HG03139 (cell line): ENCODE results near the gene SH3BGRL3.
A peak's percentile ranks its signal among the peaks of the same experiment; 100 is the strongest.
"Not testable (repeated sequence)": the region's sequence is repeated elsewhere in the genome, so short reads cannot be mapped to it uniquely, and the experiment has no call there.

Experiments used
- ATAC-seq: cut with Tn5 transposase; IDR thresholded peaks from one replicate; pipeline ENCODE4 v1.9.1; 2021; ENCODE audit not compliant: unreplicated experiment

The SH3BGRL3 gene

DNA sequence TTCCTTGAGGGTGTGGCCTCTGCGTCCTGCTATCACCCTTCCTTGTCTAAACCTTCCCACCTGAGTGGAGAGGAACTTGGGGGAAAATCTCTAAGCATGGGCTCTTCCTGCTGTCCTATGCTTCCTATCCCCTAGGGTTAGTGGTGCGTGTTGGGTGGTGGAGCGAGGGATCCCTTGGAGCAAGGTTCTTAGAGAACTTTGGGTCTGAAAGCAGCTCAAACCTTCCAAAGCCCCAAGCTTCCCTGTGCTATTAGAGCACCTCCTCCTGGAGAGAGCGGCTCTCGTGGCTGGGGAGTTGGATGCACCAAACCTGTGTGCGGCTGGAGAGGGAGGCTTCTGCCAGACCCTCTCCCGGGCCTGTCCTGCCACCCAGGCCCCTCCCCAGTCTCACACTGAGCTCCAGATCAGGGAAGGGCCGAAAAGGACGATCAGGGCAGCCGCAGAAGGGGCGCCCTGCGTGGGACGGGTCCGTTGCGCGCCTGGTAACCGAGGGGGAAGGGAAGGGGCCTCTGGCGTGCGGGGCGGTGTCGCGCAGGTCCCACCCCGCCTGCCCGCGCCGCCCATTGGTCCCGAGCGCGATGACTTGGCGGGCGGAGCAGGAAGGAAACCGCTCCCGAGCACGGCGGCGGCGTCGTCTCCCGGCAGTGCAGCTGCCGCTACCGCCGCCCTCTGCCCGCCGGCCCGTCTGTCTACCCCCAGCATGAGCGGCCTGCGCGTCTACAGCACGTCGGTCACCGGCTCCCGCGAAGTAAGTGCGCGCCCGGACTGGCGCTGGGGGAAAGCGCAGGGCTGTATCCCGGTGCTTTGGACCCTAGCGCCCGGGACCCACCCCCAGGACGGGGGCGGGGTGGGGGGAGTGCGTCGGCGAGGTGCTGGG lies at the start of gene SH3BGRL3:
Gene SH3BGRL3 (plus strand): TSS at position 631 of the 877 bp plus-strand sequence. CDS start 70 bp downstream, at position 701.
- no peak for ATAC-seq

DNA sequence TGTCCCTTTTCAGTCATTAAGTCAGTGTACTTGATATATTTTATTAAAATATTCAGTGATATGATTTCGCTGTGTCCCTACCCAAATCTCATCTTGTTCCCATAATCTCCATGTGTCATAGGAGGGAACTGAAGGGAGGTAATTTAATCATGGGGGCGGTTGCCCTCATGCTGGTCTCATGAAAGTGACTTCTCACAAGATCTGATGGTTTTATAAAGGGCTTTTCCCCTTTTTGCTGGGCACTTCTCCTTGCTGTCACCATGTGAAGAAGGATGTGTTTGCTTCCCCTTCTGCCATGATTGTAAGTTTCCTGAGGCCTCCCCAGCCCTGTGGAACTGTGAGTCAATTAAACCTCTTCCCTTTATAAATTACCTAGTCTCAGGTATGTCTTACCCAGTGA lies 49.2 kb upstream of the SH3BGRL3 start:
- not testable (repeated sequence) for ATAC-seq

DNA sequence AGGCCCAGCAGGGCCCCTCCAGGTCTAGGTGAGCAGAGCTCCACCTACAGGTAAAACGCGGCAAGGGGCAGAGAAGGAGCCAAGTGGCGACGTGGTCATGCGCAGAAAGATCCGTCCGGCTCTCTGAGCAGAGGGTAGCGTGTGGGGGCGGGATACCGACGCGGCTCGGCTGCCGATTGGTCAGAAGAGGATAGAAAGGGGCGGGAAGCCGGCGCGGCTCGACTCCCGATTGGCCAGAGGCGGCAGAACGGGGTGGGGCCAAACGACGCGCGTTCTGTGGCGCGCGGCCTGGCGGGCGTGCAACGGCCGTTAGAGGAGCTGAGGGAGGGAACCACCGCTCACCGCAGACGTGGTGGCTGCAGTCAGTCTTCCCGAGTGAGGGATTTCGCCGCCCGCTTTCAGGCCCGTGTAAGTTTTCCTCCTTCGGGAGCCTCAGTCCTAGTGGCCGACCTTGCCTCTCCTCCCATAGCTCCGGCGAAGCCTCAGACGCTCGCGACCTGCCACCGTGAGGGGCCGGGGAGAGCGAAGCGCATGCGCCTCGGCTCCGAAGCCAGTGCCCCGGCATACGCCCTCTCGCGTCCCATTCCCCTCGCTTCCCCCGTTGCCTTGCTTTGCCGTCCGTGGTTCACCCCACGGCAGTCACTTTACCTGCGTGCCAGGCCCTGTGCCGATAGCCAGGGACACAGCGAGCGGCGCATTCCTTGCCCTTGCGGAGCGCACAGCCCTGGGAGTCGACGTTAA lies 45.8 kb upstream of the SH3BGRL3 start, which contains the start of gene CEP85:
Gene CEP85 (plus strand): TSS at position 298 of the 741 bp plus-strand sequence. CDS start 5,584 bp downstream, outside the sequence.
- ATAC-seq = peak; percentile 88

DNA sequence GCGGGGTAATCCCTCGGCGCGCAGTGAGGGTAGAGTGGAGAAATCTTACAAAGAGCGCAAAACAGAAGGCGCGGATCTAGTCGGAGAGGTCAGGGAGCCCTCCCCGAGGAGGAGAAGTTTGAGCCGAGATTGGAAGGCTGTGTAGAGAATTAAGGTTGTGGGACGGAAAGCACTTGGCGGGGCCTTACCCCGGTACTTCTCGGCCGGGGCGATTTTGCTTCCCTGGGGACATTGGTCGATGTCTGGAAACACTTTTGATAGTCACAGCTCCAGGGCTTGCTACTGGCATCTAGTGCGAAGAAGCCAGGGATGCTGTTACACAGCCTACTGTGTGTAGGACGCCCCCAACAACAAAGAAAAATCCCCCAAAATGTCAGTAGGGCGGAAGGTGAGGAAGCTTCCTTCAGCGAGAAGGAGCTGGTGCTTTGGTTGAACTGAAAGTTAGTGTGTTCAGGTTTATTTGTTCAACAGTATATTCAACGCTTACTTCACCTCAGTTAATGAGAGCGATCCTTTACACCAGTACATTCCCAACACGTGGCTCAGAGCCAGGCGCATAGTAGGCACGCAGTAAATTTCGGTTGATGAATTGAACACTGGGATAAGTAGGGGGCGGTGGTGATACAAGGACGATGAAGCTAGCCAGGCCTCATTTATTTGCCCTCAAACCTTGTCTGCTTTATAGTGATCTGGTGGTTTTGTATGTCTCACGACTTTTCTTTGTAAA lies 45.1 kb upstream of the SH3BGRL3 start:
- peak; percentile 10 for ATAC-seq

DNA sequence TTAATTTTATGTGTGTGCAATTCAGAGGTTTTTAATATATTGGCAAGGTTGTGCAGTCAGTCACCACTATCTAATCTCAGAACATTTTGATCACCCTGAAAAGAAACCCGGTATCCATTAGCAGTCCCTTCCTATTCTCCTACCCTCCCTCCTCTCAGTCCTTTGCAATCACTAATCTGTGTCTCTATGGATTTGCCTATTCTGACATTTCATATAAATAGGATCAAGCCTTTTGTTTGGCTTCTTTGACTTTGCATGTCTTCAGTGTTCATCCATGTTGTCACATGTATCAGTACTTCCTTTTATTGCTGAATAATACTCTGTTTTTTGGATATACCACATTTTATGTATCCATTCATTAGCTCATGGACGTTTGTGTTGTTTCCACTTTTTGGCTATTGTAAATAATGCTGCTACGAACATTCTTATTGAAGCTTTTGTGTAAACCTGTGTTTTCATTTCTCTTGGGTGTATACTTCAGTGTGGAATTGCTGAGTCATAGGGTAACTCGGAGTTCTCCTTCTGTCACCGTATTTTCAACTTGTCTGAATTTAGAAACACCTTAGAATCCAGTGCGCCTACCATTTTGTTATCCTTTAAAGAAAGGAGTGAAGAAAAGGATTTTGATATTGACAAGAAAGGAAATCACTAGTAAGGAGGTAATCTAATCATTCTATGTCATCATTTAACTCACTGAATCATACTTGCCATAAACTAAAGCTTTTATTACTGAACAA lies 42.5 kb upstream of the SH3BGRL3 start:
- ATAC-seq = no peak

DNA sequence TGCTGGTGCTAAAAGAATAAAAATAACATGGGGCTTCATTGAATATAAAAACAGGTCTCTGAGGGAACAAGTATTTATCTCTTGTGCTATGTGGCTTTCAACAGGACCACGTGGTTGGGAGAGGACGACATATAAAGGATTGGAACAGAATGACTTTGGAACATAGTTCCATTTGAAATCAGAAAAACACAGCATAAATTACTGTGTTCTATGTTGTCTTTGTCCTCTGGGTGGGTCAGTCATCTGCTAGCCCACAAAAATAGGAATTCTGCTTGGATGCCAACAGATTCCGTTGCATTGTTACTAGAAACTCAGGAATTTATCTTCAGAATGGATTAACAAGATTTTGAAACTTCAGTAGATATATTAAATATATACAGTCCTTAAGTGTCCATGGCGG lies 40.0 kb upstream of the SH3BGRL3 start:
- no peak for ATAC-seq

GRCh38 chr1:26252718-26253117 lies 27.2 kb upstream of the SH3BGRL3 start:
- no peak for ATAC-seq

DNA sequence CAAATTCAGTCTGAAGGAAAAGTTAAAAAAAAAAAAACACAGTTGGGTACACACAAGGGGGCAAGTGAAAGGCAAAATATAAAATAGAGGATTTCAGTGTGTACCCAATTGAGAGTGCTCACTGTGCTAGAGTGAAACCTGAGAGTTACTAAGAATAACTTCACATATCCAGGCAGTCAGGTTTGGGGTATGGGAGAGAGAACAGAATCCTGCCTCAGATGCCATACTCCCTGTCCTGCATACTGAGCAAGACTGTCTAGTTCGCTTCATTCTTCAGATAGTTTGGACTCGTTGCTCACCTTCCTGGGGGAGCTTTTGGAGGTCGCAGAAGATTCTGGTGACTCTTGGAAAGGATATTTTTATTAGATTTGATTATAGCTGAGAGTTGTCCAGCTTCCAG lies 25.5 kb upstream of the SH3BGRL3 start:
- ATAC-seq = no peak

GRCh38 chr1:26257222-26257621 lies 22.7 kb upstream of the SH3BGRL3 start:
- no peak for ATAC-seq

DNA sequence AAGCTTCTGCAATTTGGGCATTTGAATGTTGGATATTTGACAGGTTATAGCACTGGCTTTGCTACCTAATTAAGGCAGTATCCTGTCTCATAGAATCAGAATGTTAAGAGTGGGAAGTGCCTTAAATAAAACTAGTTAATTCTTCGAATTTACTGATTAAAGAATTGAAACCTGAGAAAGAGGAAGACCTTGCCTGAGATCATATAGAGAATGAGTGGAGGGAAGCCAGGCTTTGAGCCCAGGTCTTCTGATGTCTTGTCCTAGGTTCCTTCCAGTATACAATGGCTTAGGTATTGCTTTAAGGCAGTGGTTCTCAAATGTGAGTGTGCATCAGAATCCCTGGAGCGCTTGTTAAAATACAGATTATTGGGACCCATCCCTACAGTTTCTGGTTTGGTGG lies 20.9 kb upstream of the SH3BGRL3 start:
- ATAC-seq = no peak

GRCh38 chr1:26259578-26259977 lies 20.3 kb upstream of the SH3BGRL3 start:
- no peak for ATAC-seq

DNA sequence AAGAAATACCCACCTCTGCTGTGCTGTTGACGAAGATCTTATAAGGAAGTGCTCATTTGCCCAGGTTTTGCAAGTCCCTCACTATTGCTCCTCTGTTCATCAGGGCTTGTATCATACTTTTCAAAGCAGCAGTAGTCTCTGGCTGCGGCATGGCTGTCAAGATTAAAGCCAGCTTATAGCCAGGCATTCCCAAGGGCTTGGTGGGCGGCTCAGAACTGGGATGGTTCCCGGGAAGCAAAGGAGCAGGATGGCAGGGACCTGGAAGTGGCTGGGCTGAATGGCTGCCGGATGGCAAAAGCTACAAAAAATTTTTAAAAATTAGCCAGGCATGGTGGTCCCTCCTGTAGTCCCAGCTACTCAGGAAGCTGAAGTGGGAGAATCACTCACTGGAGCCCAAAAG lies 16.7 kb upstream of the SH3BGRL3 start:
- no peak for ATAC-seq

DNA sequence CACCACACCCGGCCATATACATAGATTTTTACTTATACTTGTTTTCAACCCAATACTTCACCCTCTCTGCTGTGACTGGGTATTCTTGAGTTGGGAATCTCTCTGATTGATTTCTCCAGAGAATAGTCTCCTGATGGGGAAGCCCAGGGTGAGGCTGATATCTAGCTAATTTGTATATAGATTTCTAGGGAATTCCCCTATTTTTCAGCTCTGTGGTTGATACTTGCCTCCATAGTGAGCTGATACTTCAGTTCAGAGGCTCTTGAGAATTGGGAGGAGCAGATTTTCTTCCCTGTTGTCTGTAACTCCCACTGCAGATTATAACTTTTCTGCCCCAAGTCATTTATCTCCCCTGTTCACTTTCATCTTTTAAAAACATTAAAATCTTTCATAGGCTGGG lies 14.5 kb upstream of the SH3BGRL3 start:
- ATAC-seq = no peak

DNA sequence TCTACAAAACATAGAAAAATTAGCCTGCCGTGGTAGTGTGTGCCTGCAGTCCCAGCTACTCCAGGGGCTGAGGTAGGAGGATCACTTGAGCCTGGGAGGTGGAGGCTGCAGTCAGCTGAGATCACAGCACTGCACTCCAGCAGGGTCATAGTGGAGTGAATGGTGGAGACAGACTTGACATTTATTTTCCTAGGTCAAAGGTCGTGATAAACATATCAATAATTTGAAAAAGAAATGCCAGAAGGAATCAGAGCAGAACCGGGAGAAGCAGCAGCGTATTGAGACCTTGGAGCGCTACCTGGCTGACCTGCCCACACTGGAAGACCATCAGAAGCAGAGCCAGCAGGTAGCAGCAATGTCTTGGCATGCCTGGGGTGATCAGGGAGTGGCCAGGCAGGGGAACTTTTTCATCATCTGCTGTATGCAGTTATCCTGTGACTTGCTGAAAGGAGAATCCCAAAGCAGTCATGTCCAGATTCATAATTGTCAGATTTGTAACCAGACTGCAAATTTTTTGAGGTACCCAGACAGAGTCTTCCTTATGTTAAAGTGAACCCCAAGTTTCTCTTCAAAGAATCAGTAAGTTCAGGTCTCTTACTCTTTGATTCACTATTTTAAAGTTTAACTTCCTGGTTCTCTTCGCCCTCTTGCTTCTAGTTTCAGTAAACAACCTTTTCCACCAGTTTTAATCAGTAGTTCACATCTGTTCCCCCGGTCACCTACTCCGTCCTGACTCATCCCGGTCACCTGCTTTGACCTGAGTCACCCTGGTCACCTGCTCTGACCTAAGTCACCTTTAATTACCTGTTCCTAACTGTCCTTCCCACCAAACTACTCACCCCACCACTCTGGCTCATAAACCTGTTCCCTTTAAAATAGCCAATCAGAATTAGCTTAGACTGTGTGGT lies 11.3 kb upstream of the SH3BGRL3 start:
- no peak for ATAC-seq

- no peak for ATAC-seq
Measured at GRCh38 chr1:26269198-26269550, 10.7 kb upstream of the SH3BGRL3 start.

DNA sequence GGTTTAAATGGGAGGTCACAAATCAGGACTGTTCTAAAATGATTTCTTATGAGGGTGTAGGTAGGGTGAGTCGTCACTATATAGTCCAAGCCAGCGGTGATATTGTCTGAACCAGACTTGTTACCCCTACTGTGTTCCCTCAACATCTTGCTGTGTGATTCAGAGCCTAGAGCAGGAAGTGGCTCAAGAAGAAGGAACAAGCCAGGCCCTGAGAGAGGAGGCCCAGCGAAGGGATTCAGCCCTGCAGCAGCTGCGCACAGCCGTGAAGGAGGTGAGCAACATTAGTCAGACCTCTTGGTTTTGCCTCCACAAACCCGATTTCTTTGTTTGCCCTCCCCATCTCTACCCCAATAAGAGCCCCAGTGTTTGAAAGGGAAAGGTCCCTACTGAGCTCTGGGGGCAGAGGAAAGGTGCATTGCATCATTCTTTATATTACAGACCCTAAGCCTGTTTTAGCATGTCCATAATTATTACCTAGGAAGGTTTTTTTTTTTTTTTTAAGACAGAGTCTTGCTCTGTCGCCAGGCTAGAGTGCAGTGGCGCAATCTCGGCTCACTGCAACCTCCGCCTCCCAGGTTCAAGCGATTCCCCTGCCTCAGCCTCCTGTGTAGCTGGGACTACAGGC lies 5.0 kb upstream of the SH3BGRL3 start:
- ATAC-seq = no peak

DNA sequence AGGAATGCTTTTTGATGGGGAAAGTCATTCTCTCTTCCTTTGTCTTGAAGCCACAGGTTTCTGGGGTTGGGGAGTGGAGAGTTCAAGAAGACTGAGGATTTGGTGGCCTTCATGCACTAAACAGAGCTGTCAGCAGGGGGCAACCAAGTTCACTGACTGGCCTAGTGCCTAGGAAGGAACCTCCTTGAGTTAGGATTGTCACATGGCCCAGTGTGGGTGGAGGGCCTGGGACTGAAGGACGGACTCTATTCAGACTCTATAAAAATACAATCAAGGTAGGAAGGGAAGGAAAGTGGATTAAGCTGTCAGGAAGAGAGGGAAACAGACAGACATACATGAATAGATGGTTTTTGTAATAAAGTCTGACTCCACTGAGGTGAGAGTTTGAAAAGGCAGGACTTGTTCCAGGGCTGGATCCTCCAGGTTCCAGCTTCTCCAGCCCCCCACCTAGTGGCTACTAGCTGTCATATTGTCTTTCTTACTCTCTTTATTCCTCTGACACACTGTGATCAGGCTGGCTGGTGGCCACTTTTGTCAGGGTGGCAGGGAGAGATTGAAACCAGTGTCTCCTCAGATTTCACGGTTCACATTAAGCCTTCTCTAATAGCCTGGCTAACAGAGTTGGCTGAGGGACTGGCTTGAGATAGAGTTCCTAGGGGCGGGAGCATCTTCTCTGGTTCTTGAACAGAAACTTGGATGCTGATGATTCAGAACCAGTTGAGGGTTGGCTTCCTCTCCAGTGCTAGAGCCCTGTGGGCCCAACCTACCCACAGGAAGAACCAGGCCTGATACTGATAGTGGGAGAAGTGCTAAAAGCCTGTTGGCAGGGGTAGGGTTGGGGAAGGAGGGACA lies 4.1 kb upstream of the SH3BGRL3 start:
- no peak for ATAC-seq

DNA sequence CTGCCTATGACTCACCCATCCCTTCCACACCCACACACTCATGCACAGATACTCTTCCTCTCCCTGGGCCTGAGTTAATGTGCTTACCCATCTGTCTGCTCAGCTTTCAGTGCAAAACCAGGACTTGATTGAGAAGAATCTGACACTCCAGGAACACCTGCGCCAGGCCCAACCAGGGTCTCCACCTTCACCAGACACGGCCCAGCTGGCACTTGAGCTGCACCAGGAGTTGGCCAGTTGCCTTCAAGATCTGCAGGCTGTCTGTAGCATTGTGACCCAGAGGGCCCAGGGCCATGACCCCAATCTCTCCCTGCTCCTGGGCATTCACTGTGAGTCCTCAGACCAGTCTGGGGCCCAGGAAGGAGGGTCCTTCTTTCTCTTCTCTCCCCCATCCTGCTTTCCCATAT lies 3.5 kb upstream of the SH3BGRL3 start:
- ATAC-seq = no peak
